HG03095 (cell line): Measurements from ENCODE around the gene WFS1.

Experiments used
- ATAC-seq: cut with Tn5 transposase; IDR thresholded peaks from one replicate; pipeline ENCODE4 v1.9.1; 2021; ENCODE audit warnings: moderate library complexity; ENCODE audit not compliant: unreplicated experiment

The WFS1 gene

GRCh38 chr4:6258026-6258360 lies 11.7 kb upstream of the WFS1 start:
- ATAC-seq, result no peak

- no peak for ATAC-seq
Measured at GRCh38 chr4:6258741-6259140, 10.9 kb upstream of the WFS1 start.

GRCh38 chr4:6259886-6260285 lies 9.8 kb upstream of the WFS1 start:
- ATAC-seq, result no peak

GRCh38 chr4:6262176-6262575 lies 7.5 kb upstream of the WFS1 start:
- ATAC-seq, result no peak

- no peak for ATAC-seq
Measured at GRCh38 chr4:6262847-6263487, 6.7 kb upstream of the WFS1 start.

- no peak for ATAC-seq
Measured at GRCh38 chr4:6263526-6264224, 6.0 kb upstream of the WFS1 start.

GRCh38 chr4:6264225-6264540 lies 5.5 kb upstream of the WFS1 start:
- ATAC-seq, result no peak

- ATAC-seq, result no peak
Measured at GRCh38 chr4:6265546-6265945, 4.1 kb upstream of the WFS1 start.

GRCh38 chr4:6267573-6267972 lies 2.1 kb upstream of the WFS1 start:
- ATAC-seq, result no peak

- ATAC-seq, result peak; percentile 7
Measured at GRCh38 chr4:6268650-6269615, 717 bp upstream of the WFS1 start.

- ATAC-seq, result no peak
Measured at GRCh38 chr4:6270636-6271121, 1.0 kb downstream of the WFS1 start.

GRCh38 chr4:6271206-6271605 lies 1.6 kb downstream of the WFS1 start:
- ATAC-seq, result no peak

GRCh38 chr4:6271701-6272465 lies 2.2 kb downstream of the WFS1 start:
- ATAC-seq, result no peak

GRCh38 chr4:6272863-6273660 lies 3.4 kb downstream of the WFS1 start:
- no peak for ATAC-seq

- no peak for ATAC-seq
Measured at GRCh38 chr4:6273661-6273990, 4.0 kb downstream of the WFS1 start.

GRCh38 chr4:6275351-6275750 lies 5.7 kb downstream of the WFS1 start:
- no peak for ATAC-seq

GRCh38 chr4:6275898-6276806 lies 6.5 kb downstream of the WFS1 start:
- no peak for ATAC-seq

- no peak for ATAC-seq
Measured at GRCh38 chr4:6277139-6277802, 7.6 kb downstream of the WFS1 start.
